Liver (tissue), 9 donors: ENCODE measurements around the gene RAPGEF4. TPM values are rescaled to one million over a fixed set of nuclear protein-coding genes. Genes with fewer than 3 reads are reported as not detected.
A peak's percentile ranks its signal among the peaks of the same experiment; 100 is the strongest.

Experiments used
- DNase-seq: peaks from one replicate; pipeline ENCODE4 v3.0.0-alpha.2; 2017; ENCODE audit warnings: low spot score
- H3K27ac ChIP-seq, 2 donors: one replicate each; pipeline ENCODE4 v1.7.0; 2013; ENCODE audit warnings: inconsistent platforms in 2 of 2, low read length in 2 of 2, control low read depth in 1 of 2, low read depth in 1 of 2, mild to moderate bottlenecking in 1 of 2
- H3K27me3 ChIP-seq, 4 donors: one replicate each; pipeline versions ENCODE4 v1.6.1 to v1.7.0; 2013; ENCODE audit warnings: low read length in 3 of 4, inconsistent platforms in 1 of 4, mild to moderate bottlenecking in 1 of 4, moderate library complexity in 1 of 4; ENCODE audit not compliant: control insufficient read depth in 4 of 4, insufficient read depth in 4 of 4
- H3K36me3 ChIP-seq, 4 donors: one replicate each; pipeline versions ENCODE4 v1.6.1 to v1.7.0; 2013; ENCODE audit warnings: low read length in 3 of 4, mild to moderate bottlenecking in 3 of 4, low read depth in 1 of 4, moderate library complexity in 1 of 4; ENCODE audit not compliant: control insufficient read depth in 4 of 4, insufficient read depth in 3 of 4
- H3K4me1 ChIP-seq, 4 donors: one replicate each; pipeline versions ENCODE4 v1.6.1 to v1.7.0; 2013; ENCODE audit warnings: low read length in 3 of 4, mild to moderate bottlenecking in 3 of 4, moderate library complexity in 1 of 4; ENCODE audit not compliant: control insufficient read depth in 4 of 4, insufficient read depth in 4 of 4
- H3K4me3 ChIP-seq, 3 donors: one replicate each; pipeline versions ENCODE4 v1.6.1 to v1.7.0; 2013; ENCODE audit warnings: low read length in 3 of 3, control low read depth in 1 of 3, low read depth in 1 of 3, mild to moderate bottlenecking in 1 of 3
- H3K9ac ChIP-seq, 2 donors: one replicate each; pipeline ENCODE4 v1.7.0; 2013; ENCODE audit warnings: low read length in 2 of 2, mild to moderate bottlenecking in 2 of 2, moderate library complexity in 2 of 2, control low read depth in 1 of 2, low read depth in 1 of 2
- H3K9me3 ChIP-seq, 4 donors: one replicate each; pipeline versions ENCODE4 v1.6.1 to v1.7.0; 2013; ENCODE audit warnings: low read length in 3 of 4; ENCODE audit not compliant: control insufficient read depth in 4 of 4
- ATF3 ChIP-seq: IDR thresholded peaks from 2 replicates; pipeline ENCODE4 v1.6.1; 2016; ENCODE audit warnings: antibody characterized with exemption
- FOXA1 ChIP-seq: IDR thresholded peaks from 2 replicates; pipeline ENCODE4 v1.6.1; 2016; ENCODE audit warnings: antibody characterized with exemption
- FOXA2 ChIP-seq: IDR thresholded peaks from 2 replicates; pipeline ENCODE4 v1.6.1; 2016; ENCODE audit warnings: antibody characterized with exemption
- GABPA ChIP-seq, 2 donors: IDR thresholded peaks in 1 of 2; conservative IDR thresholded peaks in 1 of 2; 2 replicates each; pipeline ENCODE4 v1.6.1; 2016; ENCODE audit warnings: antibody characterized with exemption in 2 of 2, mild to moderate bottlenecking in 1 of 2, moderate library complexity in 1 of 2
- HNF4G ChIP-seq: IDR thresholded peaks from 2 replicates; pipeline ENCODE4 v1.6.1; 2016; ENCODE audit warnings: antibody characterized with exemption
- NR2F2 ChIP-seq: IDR thresholded peaks from 2 replicates; pipeline ENCODE4 v1.6.1; 2016; ENCODE audit warnings: antibody characterized with exemption
- RAD21 ChIP-seq, 2 donors: IDR thresholded peaks; 2 replicates each; pipeline ENCODE4 v1.6.1; 2016; ENCODE audit warnings: antibody characterized with exemption in 2 of 2, mild to moderate bottlenecking in 2 of 2
- RXRA ChIP-seq, 2 donors: IDR thresholded peaks; 2 replicates each; pipeline ENCODE4 v1.6.1; 2017 to 2018; ENCODE audit warnings: antibody characterized with exemption in 2 of 2, mild to moderate bottlenecking in 1 of 2
- YY1 ChIP-seq: IDR thresholded peaks from 2 replicates; pipeline ENCODE4 v1.6.1; 2016; ENCODE audit warnings: antibody characterized with exemption, mild to moderate bottlenecking
- WGBS: extraction: QIAGEN DNeasy Blood & Tissue Kit; methylation state at CpG from one replicate; pipeline ENCODE4 v1.1.7; 2013; 5-methylcytosine and 5-hydroxymethylcytosine counted together
- polyA plus RNA-seq, 2 donors: library from polyadenylated mRNA; stranded (reverse) in 1 of 2; unstranded in 1 of 2; fragments of 200-250 nt in 1 of 2; fragments of >200 nt in 1 of 2; fragmentation: Nextera tagmentation in 1 of 2; extraction: Ambion mirVana in 1 of 2; gene quantifications; one replicate each; pipeline versions ENCODE4 v1.2.1 to v1.2.3, GENCODE V29; 2013 to 2015
- total RNA-seq, 2 donors: library from RNA; depleted of rRNA; stranded (reverse); fragments of >200 nt; gene quantifications; one replicate each; pipeline ENCODE4 v1.2.3, GENCODE V29; 2014
- TF ChIP-seq, protein P1 (sequence below): fragments of 150-350 bp; IDR thresholded peaks from 2 replicates; pipeline ENCODE4 v1.5.1; 2017; ENCODE audit warnings: improper control_type of control experiment, low read depth, low read length; ENCODE audit not compliant: missing input control
- donor health status: healthy.
- donor health status: healthy.
- donor health status: healthy.
- donor health status: healthy.
- donor health status: healthy.

RAPGEF4 gene
- total and polyA plus RNA-seq, 4 donors: 1.5 to 18.2 (median 8.3) TPM

- no peak for TF ChIP-seq GABPA (IDR thresholded peaks at IDR 0.05 in 1 of 2, conservative IDR thresholded peaks at IDR 0.05 in 1 of 2)
Observed at GRCh38 chr2:173023718-173024117, 288.1 kb downstream of the RAPGEF4 start (continued).

- Histone ChIP-seq H3K4me1 (no peaks in the 10 kb centered on the region), H3K9me3 (no peaks in the 10 kb centered on the region), H3K27me3 (no peaks in the 10 kb centered on the region), H3K36me3 (peaks cover 0 to 22% (median 18%) of the 10 kb centered on the region in 4 donors), H3K27ac (no peak overlapping the region), H3K9ac (no peak overlapping the region), H3K4me3 (no peak overlapping the region)
- 97% methylated on average over 1 of the region's 1 CpG for WGBS
- no peak for DNase-seq
- TF ChIP-seq FOXA2: no peak
- TF ChIP-seq FOXA1: no peak
- no peak for TF ChIP-seq ATF3
- TF ChIP-seq HNF4G: no peak
- TF ChIP-seq, protein P1, sequence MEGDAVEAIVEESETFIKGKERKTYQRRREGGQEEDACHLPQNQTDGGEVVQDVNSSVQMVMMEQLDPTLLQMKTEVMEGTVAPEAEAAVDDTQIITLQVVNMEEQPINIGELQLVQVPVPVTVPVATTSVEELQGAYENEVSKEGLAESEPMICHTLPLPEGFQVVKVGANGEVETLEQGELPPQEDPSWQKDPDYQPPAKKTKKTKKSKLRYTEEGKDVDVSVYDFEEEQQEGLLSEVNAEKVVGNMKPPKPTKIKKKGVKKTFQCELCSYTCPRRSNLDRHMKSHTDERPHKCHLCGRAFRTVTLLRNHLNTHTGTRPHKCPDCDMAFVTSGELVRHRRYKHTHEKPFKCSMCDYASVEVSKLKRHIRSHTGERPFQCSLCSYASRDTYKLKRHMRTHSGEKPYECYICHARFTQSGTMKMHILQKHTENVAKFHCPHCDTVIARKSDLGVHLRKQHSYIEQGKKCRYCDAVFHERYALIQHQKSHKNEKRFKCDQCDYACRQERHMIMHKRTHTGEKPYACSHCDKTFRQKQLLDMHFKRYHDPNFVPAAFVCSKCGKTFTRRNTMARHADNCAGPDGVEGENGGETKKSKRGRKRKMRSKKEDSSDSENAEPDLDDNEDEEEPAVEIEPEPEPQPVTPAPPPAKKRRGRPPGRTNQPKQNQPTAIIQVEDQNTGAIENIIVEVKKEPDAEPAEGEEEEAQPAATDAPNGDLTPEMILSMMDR: no peak
Observed at GRCh38 chr2:173026479-173026878, 290.8 kb downstream of the RAPGEF4 start.

GRCh38 chr2:173027181-173028128 is 291.8 kb downstream of the RAPGEF4 start:
- no peaks in the 10 kb centered on the region for H3K27me3 ChIP-seq
- H3K9me3 ChIP-seq: no peaks in the 10 kb centered on the region
- peaks cover 0 to 22% (median 18%) of the 10 kb centered on the region in 4 donors for H3K36me3 ChIP-seq
- WGBS: 27% methylated on average over 8 of the region's 8 CpGs
- H3K4me1 ChIP-seq: no peaks in the 10 kb centered on the region
- H3K27ac ChIP-seq: peak overlapping the region in 1 of 2 donors; percentile 15
- H3K9ac ChIP-seq: peak overlapping the region in 1 of 2 donors; percentile 55
- H3K4me3 ChIP-seq: no peak overlapping the region
- peak; percentile 75 for DNase-seq
- TF ChIP-seq NR2F2: no peak
- TF ChIP-seq RAD21 (IDR thresholded peaks at IDR 0.05): peak; percentile 99 to 100
- no peak for TF ChIP-seq GABPA (IDR thresholded peaks at IDR 0.05 in 1 of 2, conservative IDR thresholded peaks at IDR 0.05 in 1 of 2)
- TF ChIP-seq RXRA (IDR thresholded peaks at IDR 0.05): peak in 1 of 2 donors; percentile 11
- TF ChIP-seq, protein P1: peak; percentile 97
- TF ChIP-seq YY1: peak; percentile 26
